Retinal pigment epithelial cell (primary cell): ENCODE data around the gene KLHL36.

Source experiments
- DNase-seq: peaks from one replicate; pipeline ENCODE4 v3.0.0-alpha.2; 2010; ENCODE audit warnings: low read depth
- H3K4me3 ChIP-seq: 2 replicates; pipeline ENCODE4 v1.5.1; 2011; ENCODE audit warnings: mild to moderate bottlenecking, low read length, control low read depth, moderate library complexity
- TF ChIP-seq, protein P1 (sequence below): conservative IDR thresholded peaks from 2 replicates; pipeline ENCODE4 v1.5.1; 2011; ENCODE audit warnings: low read depth, low read length, control low read depth, inconsistent platforms

The KLHL36 gene

DNA sequence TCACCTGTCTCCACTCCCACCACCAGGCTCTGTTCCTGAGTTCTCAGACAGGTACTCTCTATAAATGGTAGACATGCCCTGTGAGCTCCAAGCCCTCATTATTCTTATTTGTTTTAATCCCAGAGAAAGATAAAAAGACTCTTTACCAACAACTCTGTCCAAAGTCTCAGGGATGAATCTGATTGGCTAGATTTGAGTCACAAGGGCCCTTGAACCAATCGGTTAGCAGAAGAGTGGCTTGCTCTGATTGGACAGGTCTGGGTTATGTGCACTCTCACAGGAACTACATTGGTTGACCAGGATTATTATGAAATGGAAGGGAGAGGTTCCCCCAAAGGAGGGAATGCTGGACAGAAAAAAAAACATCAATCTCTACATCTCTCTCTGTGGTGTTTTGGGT is 37.9 kb upstream of the KLHL36 start:
- H3K4me3 ChIP-seq: no peak overlapping the region
- TF ChIP-seq, protein P1, sequence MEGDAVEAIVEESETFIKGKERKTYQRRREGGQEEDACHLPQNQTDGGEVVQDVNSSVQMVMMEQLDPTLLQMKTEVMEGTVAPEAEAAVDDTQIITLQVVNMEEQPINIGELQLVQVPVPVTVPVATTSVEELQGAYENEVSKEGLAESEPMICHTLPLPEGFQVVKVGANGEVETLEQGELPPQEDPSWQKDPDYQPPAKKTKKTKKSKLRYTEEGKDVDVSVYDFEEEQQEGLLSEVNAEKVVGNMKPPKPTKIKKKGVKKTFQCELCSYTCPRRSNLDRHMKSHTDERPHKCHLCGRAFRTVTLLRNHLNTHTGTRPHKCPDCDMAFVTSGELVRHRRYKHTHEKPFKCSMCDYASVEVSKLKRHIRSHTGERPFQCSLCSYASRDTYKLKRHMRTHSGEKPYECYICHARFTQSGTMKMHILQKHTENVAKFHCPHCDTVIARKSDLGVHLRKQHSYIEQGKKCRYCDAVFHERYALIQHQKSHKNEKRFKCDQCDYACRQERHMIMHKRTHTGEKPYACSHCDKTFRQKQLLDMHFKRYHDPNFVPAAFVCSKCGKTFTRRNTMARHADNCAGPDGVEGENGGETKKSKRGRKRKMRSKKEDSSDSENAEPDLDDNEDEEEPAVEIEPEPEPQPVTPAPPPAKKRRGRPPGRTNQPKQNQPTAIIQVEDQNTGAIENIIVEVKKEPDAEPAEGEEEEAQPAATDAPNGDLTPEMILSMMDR: no peak
- no peak for DNase-seq

DNA sequence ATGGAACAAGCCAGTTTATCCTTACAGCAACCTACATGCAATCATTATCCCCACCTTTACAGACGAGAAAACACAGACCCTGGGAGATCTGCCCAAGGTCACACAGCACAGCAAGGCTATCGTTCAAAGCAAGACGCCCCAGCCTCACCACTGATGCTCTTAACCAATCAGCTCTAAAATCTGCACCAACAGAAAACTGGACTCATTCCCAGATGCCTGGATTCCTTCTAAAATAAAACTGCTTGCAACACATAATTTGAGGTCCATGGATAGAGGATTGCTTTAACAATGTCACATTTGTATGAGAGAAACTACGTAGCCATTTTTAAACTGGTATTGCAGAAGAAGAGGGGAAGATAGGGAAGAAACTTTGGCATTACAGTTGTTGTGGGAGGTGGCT is 37.3 kb upstream of the KLHL36 start:
- H3K4me3 ChIP-seq: no peak overlapping the region
- TF ChIP-seq, protein P1: no peak
- no peak for DNase-seq

GRCh38 chr16:84612686-84613085 is 35.6 kb upstream of the KLHL36 start:
- no peak overlapping the region for H3K4me3 ChIP-seq
- DNase-seq: no peak
- TF ChIP-seq, protein P1: no peak

DNA sequence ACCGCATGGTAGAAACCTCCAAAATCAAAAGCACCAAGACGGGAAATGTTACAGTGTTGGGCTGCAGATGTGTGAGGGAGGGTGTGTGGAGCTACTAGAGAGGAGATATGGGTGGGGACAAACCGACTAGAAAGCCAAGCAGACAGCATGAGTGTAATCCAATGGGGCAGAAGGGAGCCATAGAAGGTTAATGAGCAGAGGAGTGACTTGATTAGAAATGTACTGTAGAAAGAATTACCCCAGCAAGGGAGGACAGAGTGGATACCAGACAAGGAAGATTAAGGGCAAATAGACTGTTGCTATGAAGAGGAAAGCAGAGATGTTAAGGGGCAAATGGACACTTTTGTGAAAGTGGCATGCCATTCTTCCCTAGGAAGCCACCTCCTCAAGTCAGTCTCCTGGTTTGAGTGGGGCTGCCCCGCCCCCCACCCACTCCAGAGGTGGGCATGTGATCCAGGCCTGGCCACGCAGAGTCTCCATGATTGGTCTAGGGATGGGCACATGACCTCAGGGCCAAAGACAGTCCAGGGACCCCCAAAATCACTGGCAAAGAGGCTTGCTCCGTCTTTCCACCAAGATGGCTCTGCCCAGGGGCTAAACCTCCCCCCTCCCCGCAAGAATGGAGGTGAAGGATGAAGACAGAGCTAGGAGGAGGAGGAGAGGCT is 34.8 kb upstream of the KLHL36 start:
- H3K4me3 ChIP-seq: peak overlapping the region; percentile 1
- TF ChIP-seq, protein P1: no peak
- DNase-seq: no peak

GRCh38 chr16:84614073-84614459 is 34.2 kb upstream of the KLHL36 start:
- TF ChIP-seq, protein P1: no peak
- H3K4me3 ChIP-seq: peak overlapping the region; percentile 20
- no peak for DNase-seq

DNA sequence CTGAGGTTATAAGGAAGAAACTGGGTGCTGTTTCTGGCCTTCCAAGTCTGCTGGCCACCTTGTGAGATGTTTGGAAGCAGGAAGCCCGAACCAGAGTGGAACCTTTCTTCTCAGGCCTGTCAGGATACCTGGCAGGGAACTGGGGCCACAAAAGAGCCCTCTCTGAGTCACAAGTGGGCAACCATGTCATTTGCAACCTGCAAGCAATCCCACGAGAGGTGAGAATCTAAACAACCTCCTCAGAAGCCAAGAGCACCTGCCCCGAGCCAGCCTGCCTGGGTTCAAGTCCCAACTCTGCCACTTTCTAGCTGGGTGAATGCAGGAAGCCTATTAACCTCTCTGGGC is 33.7 kb upstream of the KLHL36 start:
- no peak for DNase-seq
- TF ChIP-seq, protein P1: no peak
- peak overlapping the region; percentile 20 for H3K4me3 ChIP-seq

- TF ChIP-seq, protein P1: no peak
- peak overlapping the region; percentile 71 for H3K4me3 ChIP-seq
- no peak for DNase-seq
Measured at GRCh38 chr16:84614968-84615813, 33.1 kb upstream of the KLHL36 start.
